Measurements from ENCODE around the gene COL5A3.

DNA sequence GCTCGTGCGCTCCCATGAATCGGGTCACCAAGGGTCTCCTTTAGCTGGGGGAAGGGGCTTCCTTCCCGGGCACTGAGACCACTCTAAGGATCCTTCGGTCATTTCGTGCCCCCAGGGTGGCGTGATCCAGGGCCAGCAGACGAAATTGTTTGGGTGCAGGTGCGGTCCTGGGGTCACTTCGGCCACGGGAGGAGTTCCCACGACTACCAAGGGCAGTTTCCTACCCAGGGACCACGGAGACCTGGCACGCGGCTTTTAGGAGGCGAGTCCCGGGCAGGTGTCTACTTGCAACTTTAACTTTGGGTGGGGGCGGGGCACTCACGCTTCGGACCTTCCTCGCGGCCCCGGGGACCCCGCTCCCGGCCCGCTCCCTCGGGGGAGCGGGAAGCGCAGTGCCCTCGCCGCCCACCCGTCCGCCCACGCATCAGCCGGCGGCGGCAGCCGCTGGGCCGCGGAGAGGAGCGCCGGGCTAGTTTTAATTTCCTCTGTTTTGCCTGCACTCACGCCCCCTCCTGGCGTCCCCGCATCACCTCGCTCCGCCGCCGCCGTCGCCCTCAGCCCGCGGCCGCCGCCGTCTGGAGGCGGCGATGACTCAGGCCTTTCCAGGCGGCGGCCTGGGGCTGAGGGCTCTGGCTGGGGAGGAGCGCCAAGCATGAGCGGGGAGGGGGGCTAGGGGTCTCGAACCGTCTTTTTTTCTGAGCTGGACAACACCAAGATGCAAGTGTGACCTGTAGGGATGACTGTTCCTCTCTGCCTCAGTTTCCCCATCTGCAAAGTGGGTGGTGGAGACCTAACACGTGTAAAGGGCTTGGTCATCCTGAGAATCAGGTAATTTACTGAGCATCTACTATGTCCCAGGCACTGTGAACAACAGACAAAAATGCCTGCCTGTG, 95.7 kb downstream of the COL5A3 start:
- TF ChIP-seq, protein P1, sequence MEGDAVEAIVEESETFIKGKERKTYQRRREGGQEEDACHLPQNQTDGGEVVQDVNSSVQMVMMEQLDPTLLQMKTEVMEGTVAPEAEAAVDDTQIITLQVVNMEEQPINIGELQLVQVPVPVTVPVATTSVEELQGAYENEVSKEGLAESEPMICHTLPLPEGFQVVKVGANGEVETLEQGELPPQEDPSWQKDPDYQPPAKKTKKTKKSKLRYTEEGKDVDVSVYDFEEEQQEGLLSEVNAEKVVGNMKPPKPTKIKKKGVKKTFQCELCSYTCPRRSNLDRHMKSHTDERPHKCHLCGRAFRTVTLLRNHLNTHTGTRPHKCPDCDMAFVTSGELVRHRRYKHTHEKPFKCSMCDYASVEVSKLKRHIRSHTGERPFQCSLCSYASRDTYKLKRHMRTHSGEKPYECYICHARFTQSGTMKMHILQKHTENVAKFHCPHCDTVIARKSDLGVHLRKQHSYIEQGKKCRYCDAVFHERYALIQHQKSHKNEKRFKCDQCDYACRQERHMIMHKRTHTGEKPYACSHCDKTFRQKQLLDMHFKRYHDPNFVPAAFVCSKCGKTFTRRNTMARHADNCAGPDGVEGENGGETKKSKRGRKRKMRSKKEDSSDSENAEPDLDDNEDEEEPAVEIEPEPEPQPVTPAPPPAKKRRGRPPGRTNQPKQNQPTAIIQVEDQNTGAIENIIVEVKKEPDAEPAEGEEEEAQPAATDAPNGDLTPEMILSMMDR (IDR thresholded peaks at IDR 0.05; ENCODE audit: low read length): peak; percentile 49
- no peak for TF ChIP-seq EZH2phosphoT487 (IDR thresholded peaks at IDR 0.05; ENCODE audit: low read length)
